Natural killer cell treated with Interleukin-12 subunit alpha and Interleukin-12 subunit beta and Interleukin-15 and Interleukin-18, amount 100 ng/mL, for 72 hours (primary cell): ENCODE measurements around the gene CDH13. TPM values are rescaled to one million over a fixed set of nuclear protein-coding genes. Genes with fewer than 3 reads are reported as not detected.

Source experiments
- ATAC-seq, 2 donors: fragments of 150-1000 bp; cut with Tn5 transposase in 1 of 2; sonication (Bioruptor Pico), chemical (Tn5 transposase) in 1 of 2; 2 replicates each; pipeline ENCODE4 v1.10.0; 2021
- DNase-seq: peaks from one replicate; pipeline ENCODE4 v3.0.0; 2022; ENCODE audit warnings: low spot score
- H3K27ac Mint-ChIP-seq, 2 donors: 1 replicate in 1 of 2; 2 replicates in 1 of 2; pipeline ENCODE4 v1.8.0; 2022; ENCODE audit warnings: mixed read lengths in 2 of 2, mild to moderate bottlenecking in 1 of 2, moderate library complexity in 1 of 2
- H3K27me3 Mint-ChIP-seq, 2 donors: 1 replicate in 1 of 2; 2 replicates in 1 of 2; pipeline ENCODE4 v1.8.0; 2022; ENCODE audit warnings: mixed read lengths in 2 of 2
- H3K36me3 Mint-ChIP-seq: one replicate; pipeline ENCODE4 v1.8.0; 2022; ENCODE audit warnings: mixed read lengths
- H3K4me1 Mint-ChIP-seq, 2 donors: 1 replicate in 1 of 2; 2 replicates in 1 of 2; pipeline ENCODE4 v1.8.0; 2022; ENCODE audit warnings: low read depth in 2 of 2, mixed read lengths in 2 of 2, mild to moderate bottlenecking in 1 of 2
- H3K4me3 Mint-ChIP-seq: one replicate; pipeline ENCODE4 v1.8.0; 2022; ENCODE audit warnings: mixed read lengths
- H3K9me3 Mint-ChIP-seq: 2 replicates; pipeline ENCODE4 v1.8.0; 2022; ENCODE audit warnings: mixed read lengths
- total RNA-seq, 2 donors: library from RNA; stranded (reverse); gene quantifications; one replicate each; pipeline ENCODE4 v1.2.3, GENCODE V29; 2022

Gene CDH13
- total RNA-seq, 2 donors from 2014 or later, result not detected

DNA sequence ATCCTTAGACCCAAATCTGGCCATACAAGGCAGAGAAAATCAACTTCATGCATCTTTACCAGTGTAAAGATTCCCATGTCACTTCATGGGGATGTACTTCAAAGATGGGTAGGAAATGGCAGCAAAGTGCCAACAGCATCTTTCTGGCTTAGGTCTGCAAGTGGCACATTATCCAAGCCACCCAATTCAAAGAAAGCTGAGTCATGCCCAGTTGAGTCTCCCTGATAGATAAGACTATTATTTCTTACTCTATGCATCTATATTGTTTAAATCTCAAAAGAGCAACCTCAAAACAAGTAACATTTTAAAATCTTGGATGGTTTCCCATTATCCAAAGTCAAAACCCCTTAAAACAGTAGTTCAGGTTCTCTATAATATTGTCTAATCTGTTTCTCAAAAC lies 1119.8 kb downstream of the CDH13 start:
- H3K4me3 Mint-ChIP-seq, result no peak overlapping the region
- peaks cover 3% of the 10 kb centered on the region for H3K9me3 Mint-ChIP-seq
- H3K27ac Mint-ChIP-seq, result no peak overlapping the region
- DNase-seq, result no peak
- no peaks in the 10 kb centered on the region for H3K36me3 Mint-ChIP-seq
- no peak for ATAC-seq
- H3K27me3 Mint-ChIP-seq, result peaks cover 22 to 41% of the 10 kb centered on the region in 2 donors
- H3K4me1 Mint-ChIP-seq, result no peaks in the 10 kb centered on the region

- Mint-ChIP-seq H3K27me3 (peaks cover 27 to 43% of the 10 kb centered on the region in 2 donors), H3K36me3 (no peaks in the 10 kb centered on the region), H3K4me1 (no peaks in the 10 kb centered on the region), H3K9me3 (peaks cover 3% of the 10 kb centered on the region), H3K27ac (no peak overlapping the region), H3K4me3 (no peak overlapping the region)
- ATAC-seq (no peak), DNase-seq (no peak)
These were observed 1121.2 kb downstream of the CDH13 start for GRCh38 chr16:83747936-83748335.

DNA sequence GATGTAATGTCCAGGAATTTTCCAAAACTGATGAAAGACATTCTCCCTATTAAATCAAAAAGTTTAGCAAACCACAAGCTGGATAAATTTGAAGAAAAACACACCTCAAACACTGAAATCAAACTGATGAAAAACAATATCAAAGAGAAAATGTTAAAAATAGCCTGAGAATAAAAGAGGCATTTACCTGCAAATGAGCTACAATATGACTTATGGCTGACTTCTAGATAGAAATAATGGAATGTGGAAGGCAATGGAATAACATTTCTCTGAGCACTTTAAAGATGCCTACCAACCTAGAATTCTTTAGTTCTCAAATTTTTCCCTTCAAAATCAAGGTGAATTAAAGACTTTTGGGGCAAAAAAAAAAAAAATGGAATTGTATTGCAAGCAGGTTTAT lies 1128.6 kb downstream of the CDH13 start:
- H3K4me1 Mint-ChIP-seq, result no peaks in the 10 kb centered on the region
- ATAC-seq (no peak), DNase-seq (no peak)
- H3K36me3 Mint-ChIP-seq, result peaks cover 11% of the 10 kb centered on the region
- H3K27me3 Mint-ChIP-seq, result peaks cover 24 to 49% of the 10 kb centered on the region in 2 donors
- no peak overlapping the region for H3K27ac Mint-ChIP-seq
- no peak overlapping the region for H3K4me3 Mint-ChIP-seq
- no peaks in the 10 kb centered on the region for H3K9me3 Mint-ChIP-seq

DNA sequence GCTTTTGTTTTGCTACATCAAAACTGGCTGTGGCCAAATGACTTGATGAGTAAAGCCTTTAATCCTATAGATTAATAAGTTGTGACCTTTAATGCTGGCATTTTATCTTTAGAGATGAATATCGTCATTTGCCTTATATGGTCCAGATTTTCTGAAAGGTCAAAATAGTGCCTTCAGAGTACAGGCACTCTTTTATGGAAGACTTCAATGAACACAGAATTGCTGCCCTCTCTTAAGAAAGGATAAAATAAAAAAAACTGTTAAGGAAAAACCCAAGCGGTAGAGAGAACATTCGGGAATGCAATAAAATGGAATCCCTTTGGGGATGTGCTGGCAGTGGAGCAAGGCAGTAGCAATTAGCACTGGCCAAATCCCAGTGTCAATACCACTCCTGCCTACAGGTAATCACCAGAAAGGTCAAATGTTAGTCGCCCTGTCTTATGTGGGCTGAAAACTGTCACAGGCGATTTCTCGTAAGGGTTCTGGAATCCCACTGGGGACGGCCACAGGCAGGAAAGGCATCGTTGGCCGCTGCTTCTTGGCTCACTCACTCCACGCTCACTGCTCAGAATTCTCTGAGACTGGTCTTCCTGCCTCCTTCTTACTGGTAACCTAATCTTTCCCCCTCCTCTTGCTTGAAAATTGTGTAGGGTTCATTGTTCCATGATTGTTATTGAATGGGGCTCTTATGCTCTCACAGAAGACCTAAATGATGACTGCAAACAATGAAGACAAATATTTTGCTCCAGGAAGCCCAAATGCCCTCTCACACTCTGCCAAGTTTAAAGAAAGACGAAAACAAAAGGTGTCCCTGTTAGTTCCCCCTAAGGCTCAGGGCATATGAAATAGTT lies 1135.6 kb downstream of the CDH13 start:
- H3K36me3 Mint-ChIP-seq, result no peaks in the 10 kb centered on the region
- H3K9me3 Mint-ChIP-seq, result no peaks in the 10 kb centered on the region
- ATAC-seq, result no peak
- H3K27me3 Mint-ChIP-seq, result peaks cover 4 to 38% of the 10 kb centered on the region in 2 donors
- H3K4me3 Mint-ChIP-seq, result no peak overlapping the region
- H3K27ac Mint-ChIP-seq, result no peak overlapping the region
- DNase-seq, result no peak
- H3K4me1 Mint-ChIP-seq, result no peaks in the 10 kb centered on the region

GRCh38 chr16:83762992-83763358 lies 1136.2 kb downstream of the CDH13 start:
- no peaks in the 10 kb centered on the region for H3K4me1 Mint-ChIP-seq
- DNase-seq (no peak), ATAC-seq (no peak)
- H3K27me3 Mint-ChIP-seq, result peaks cover 7 to 38% of the 10 kb centered on the region in 2 donors
- H3K4me3 Mint-ChIP-seq, result no peak overlapping the region
- no peaks in the 10 kb centered on the region for H3K9me3 Mint-ChIP-seq
- no peak overlapping the region for H3K27ac Mint-ChIP-seq
- no peaks in the 10 kb centered on the region for H3K36me3 Mint-ChIP-seq

DNA sequence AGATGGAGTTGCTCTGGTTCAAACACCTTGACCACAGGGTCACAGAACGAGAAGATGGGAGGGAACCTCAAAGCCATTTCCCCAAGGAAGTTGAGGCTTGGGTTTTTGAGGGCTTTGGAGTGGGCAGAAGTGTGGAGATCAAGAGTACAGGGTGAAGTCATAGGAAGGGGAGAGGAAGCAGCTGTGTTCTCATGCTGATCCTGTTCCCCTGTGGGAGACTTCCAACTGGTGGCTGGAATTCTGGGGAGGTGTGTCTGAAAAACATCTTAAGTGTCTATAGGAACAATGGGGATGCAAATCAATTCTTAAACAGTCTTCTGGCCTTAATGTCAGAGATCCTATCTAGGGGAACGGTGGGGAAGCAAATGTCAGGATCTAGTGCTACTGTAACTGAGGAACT lies 1142.2 kb downstream of the CDH13 start:
- Mint-ChIP-seq H3K9me3 (no peaks in the 10 kb centered on the region), H3K4me1 (peaks cover 0 to 9% of the 10 kb centered on the region in 2 donors), H3K4me3 (no peak overlapping the region), H3K27ac (no peak overlapping the region), H3K36me3 (no peaks in the 10 kb centered on the region), H3K27me3 (peaks cover 22 to 25% of the 10 kb centered on the region in 2 donors)
- ATAC-seq (no peak), DNase-seq (no peak)

- ATAC-seq (no peak), DNase-seq (no peak)
- Mint-ChIP-seq H3K9me3 (no peaks in the 10 kb centered on the region), H3K27ac (no peak overlapping the region), H3K27me3 (peaks cover 21 to 25% of the 10 kb centered on the region in 2 donors), H3K4me1 (peaks cover 0 to 9% of the 10 kb centered on the region in 2 donors), H3K36me3 (no peaks in the 10 kb centered on the region), H3K4me3 (no peak overlapping the region)
These were observed 1142.7 kb downstream of the CDH13 start for GRCh38 chr16:83769397-83770008.

- no peak for DNase-seq
- peaks cover 22 to 26% of the 10 kb centered on the region in 2 donors for H3K27me3 Mint-ChIP-seq
- peaks cover 0 to 9% of the 10 kb centered on the region in 2 donors for H3K4me1 Mint-ChIP-seq
- no peak for ATAC-seq
- H3K4me3 Mint-ChIP-seq, result no peak overlapping the region
- no peaks in the 10 kb centered on the region for H3K9me3 Mint-ChIP-seq
- H3K27ac Mint-ChIP-seq, result no peak overlapping the region
- H3K36me3 Mint-ChIP-seq, result no peaks in the 10 kb centered on the region
These were observed 1144.7 kb downstream of the CDH13 start for GRCh38 chr16:83771306-83771942.

GRCh38 chr16:83772806-83773205 lies 1146.0 kb downstream of the CDH13 start:
- no peaks in the 10 kb centered on the region for H3K36me3 Mint-ChIP-seq
- ATAC-seq (no peak), DNase-seq (no peak)
- H3K9me3 Mint-ChIP-seq, result no peaks in the 10 kb centered on the region
- H3K4me1 Mint-ChIP-seq, result peaks cover 0 to 9% of the 10 kb centered on the region in 2 donors
- H3K27ac Mint-ChIP-seq, result no peak overlapping the region
- peaks cover 28% of the 10 kb centered on the region in 2 donors for H3K27me3 Mint-ChIP-seq
- H3K4me3 Mint-ChIP-seq, result no peak overlapping the region

GRCh38 chr16:83774066-83774465 lies 1147.3 kb downstream of the CDH13 start:
- Mint-ChIP-seq H3K27me3 (peaks cover 24 to 26% of the 10 kb centered on the region in 2 donors), H3K4me1 (peaks cover 0 to 6% of the 10 kb centered on the region in 2 donors), H3K4me3 (no peak overlapping the region), H3K27ac (no peak overlapping the region), H3K9me3 (no peaks in the 10 kb centered on the region), H3K36me3 (no peaks in the 10 kb centered on the region)
- ATAC-seq (no peak), DNase-seq (no peak)

DNA sequence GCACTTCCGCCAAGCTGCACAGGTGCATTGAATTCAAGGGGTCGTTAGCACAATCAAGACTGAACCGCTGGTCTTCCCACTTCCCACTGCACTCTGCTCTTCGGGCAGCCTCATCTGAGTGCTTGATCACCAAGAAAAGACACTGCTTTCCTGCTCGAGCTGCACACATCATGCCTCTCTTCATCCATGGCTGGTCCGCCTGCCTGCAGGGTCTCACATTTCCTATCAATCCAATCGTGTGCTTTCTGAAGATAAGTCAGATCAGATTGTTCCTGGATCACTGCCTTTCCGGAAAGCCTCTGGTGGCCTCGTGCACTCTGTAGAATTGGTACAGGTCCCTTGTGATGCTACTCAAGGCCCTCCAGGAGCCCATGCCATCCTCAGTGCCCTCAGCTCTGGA lies 1150.2 kb downstream of the CDH13 start:
- ATAC-seq, result no peak
- H3K4me1 Mint-ChIP-seq, result no peaks in the 10 kb centered on the region
- no peak for DNase-seq
- no peaks in the 10 kb centered on the region for H3K9me3 Mint-ChIP-seq
- H3K27me3 Mint-ChIP-seq, result peaks cover 22 to 27% of the 10 kb centered on the region in 2 donors
- H3K27ac Mint-ChIP-seq, result no peak overlapping the region
- H3K36me3 Mint-ChIP-seq, result no peaks in the 10 kb centered on the region
- no peak overlapping the region for H3K4me3 Mint-ChIP-seq

GRCh38 chr16:83779886-83780285 lies 1153.1 kb downstream of the CDH13 start:
- DNase-seq (no peak), ATAC-seq (no peak)
- Mint-ChIP-seq H3K9me3 (no peaks in the 10 kb centered on the region), H3K27me3 (peaks cover 20 to 37% of the 10 kb centered on the region in 2 donors), H3K4me1 (no peaks in the 10 kb centered on the region), H3K36me3 (no peaks in the 10 kb centered on the region), H3K4me3 (no peak overlapping the region), H3K27ac (no peak overlapping the region)

DNA sequence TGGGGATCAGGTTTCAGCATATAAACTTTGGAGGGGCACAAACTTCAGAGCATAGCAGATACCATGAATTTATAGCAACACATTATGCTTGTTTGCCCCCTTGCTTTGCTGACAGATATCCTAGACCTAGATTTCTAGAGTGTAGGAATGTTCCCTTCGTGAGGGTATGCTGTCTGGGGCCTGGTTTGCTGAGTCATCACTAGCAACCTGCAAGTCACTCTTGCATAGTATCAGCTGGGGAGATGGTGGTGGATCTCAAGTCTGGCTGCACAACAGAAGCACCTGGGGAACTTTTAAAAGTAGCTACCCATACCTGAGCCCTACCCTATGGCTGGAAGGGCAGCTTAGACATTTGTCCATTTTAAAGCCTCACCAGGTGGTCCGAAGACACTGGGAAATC lies 1158.7 kb downstream of the CDH13 start:
- Mint-ChIP-seq H3K36me3 (no peaks in the 10 kb centered on the region), H3K4me3 (no peak overlapping the region), H3K27ac (no peak overlapping the region), H3K4me1 (no peaks in the 10 kb centered on the region), H3K9me3 (no peaks in the 10 kb centered on the region), H3K27me3 (peaks cover 14 to 31% of the 10 kb centered on the region in 2 donors)
- ATAC-seq (no peak), DNase-seq (no peak)
